GM19193 (cell line): ENCODE data around the gene NOP58.

ENCODE experiments used
- POLR2A ChIP-seq: IDR thresholded peaks from 4 replicates; pipeline ENCODE4 v1.6.1; 2011; ENCODE audit not compliant: insufficient read depth, insufficient read length; ENCODE audit errors: extremely low read depth

NOP58 gene

GRCh38 chr2:202339071-202339870, 73.7 kb downstream of the NOP58 start:
- no peak for TF ChIP-seq POLR2A

- no peak for TF ChIP-seq POLR2A
Measured at GRCh38 chr2:202344178-202344577, 78.6 kb downstream of the NOP58 start.

GRCh38 chr2:202346180-202346579, 80.6 kb downstream of the NOP58 start:
- TF ChIP-seq POLR2A, result no peak
